OCI-LY1 (cell line): Measurements from ENCODE around the gene PCSK6.

Source experiments
- H2AFZ ChIP-seq: fragments of 200-600 bp; sonication (generic), shearing (Covaris generic); 2 replicates; pipeline ENCODE4 v1.6.0; 2014; ENCODE audit warnings: antibody characterized with exemption, mild to moderate bottlenecking, low read length
- H3F3A ChIP-seq: fragments of 200-600 bp; sonication (generic), shearing (Covaris generic); 2 replicates; pipeline ENCODE4 v1.6.0; 2014; ENCODE audit warnings: mild to moderate bottlenecking, antibody characterized with exemption, low read length, moderate library complexity; ENCODE audit not compliant: insufficient read depth
- H3K27ac ChIP-seq: fragments of 200-600 bp; sonication (generic); 2 replicates; pipeline ENCODE4 v1.5.1; 2014; ENCODE audit warnings: low read length, mixed run types, mild to moderate bottlenecking, low read depth; ENCODE audit not compliant: poor library complexity, severe bottlenecking
- H3K27me3 ChIP-seq: fragments of 200-600 bp; sonication (generic); 2 replicates; pipeline ENCODE4 v1.6.0; 2014; ENCODE audit warnings: antibody characterized with exemption, mild to moderate bottlenecking, low read length, moderate library complexity; ENCODE audit not compliant: insufficient read depth
- H3K36me3 ChIP-seq: fragments of 200-600 bp; sonication (generic); 2 replicates; pipeline ENCODE4 v1.6.1; 2014; ENCODE audit warnings: mild to moderate bottlenecking, antibody characterized with exemption, low read length, moderate library complexity, mixed read lengths; ENCODE audit not compliant: insufficient read depth
- H3K4me1 ChIP-seq: fragments of 200-600 bp; sonication (generic); 2 replicates; pipeline ENCODE4 v1.5.1; 2014; ENCODE audit warnings: mild to moderate bottlenecking, low read length, moderate library complexity; ENCODE audit not compliant: insufficient read depth, severe bottlenecking
- H3K4me2 ChIP-seq: fragments of 200-600 bp; sonication (generic), shearing (Covaris generic); 2 replicates; pipeline ENCODE4 v1.6.1; 2014; ENCODE audit warnings: low read length
- H3K4me3 ChIP-seq: fragments of 200-600 bp; sonication (generic); 2 replicates; pipeline ENCODE4 v1.5.1; 2014; ENCODE audit warnings: low read length, low read depth, mild to moderate bottlenecking, mixed read lengths; ENCODE audit not compliant: poor library complexity, severe bottlenecking
- H3K79me2 ChIP-seq: fragments of 200-600 bp; shearing (Covaris generic); 2 replicates; pipeline ENCODE4 v1.6.1; 2016; ENCODE audit warnings: mixed run types, low read length, mixed read lengths; ENCODE audit not compliant: insufficient read depth
- H3K9ac ChIP-seq: fragments of 200-600 bp; sonication (generic), shearing (Covaris generic); 2 replicates; pipeline ENCODE4 v1.6.1; 2014; ENCODE audit warnings: mild to moderate bottlenecking, low read length, mixed read lengths
- H3K9me2 ChIP-seq: fragments of 200-600 bp; sonication (generic), shearing (Covaris generic); 2 replicates; pipeline ENCODE4 v1.6.1; 2014; ENCODE audit warnings: low read depth, mild to moderate bottlenecking, low read length, mixed read lengths
- H3K9me3 ChIP-seq: fragments of 200-600 bp; shearing (Covaris generic); 2 replicates; pipeline ENCODE4 v1.6.1; 2014; ENCODE audit warnings: low read length, mixed read lengths
- H4K20me1 ChIP-seq: fragments of 200-600 bp; sonication (generic), shearing (Covaris generic); 2 replicates; pipeline ENCODE4 v1.6.0; 2016; ENCODE audit warnings: mild to moderate bottlenecking, low read length; ENCODE audit not compliant: insufficient read depth
- EZH2 ChIP-seq: fragments of 200-600 bp; sonication (generic), shearing (Covaris generic); IDR thresholded peaks from 2 replicates; pipeline ENCODE4 v1.8.0; 2017; ENCODE audit warnings: borderline replicate concordance, mixed run types, mild to moderate bottlenecking, antibody characterized with exemption, low read length, moderate library complexity, mixed read lengths
- TF ChIP-seq, protein P1 (sequence below): fragments of 200-600 bp; sonication (generic), shearing (Covaris generic); IDR thresholded peaks from 2 replicates; pipeline ENCODE4 v1.5.1; 2017; ENCODE audit warnings: mild to moderate bottlenecking, antibody characterized with exemption, low read length, moderate library complexity, mixed read lengths

The PCSK6 gene

DNA sequence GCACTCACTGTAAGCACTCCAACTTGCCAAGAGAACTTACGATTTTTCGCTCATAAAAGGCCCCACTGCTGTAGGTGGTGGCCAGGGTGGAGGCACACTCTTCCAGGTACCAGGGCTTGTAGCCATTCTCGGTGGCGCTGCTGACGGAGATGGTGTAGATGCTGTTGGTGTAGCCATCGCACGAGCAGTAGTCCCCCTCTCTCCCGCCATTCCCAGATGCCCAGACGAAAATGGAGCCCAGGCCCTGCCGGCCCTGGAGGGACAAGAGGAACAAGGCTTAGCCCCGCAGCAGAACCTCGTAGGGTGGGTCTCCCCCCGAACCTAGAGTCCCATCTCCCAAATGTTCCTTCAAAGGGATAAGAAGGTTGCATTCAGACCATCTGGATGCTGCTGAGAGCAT lies 96.3 kb downstream of the PCSK6 start:
- Histone ChIP-seq H3K79me2 (no peaks in the 10 kb centered on the region), H3K9ac (no peak overlapping the region), H4K20me1 (no peaks in the 10 kb centered on the region), H3K4me3 (no peak overlapping the region), H3K4me2 (no peak overlapping the region), H3K36me3 (no peaks in the 10 kb centered on the region), H3K4me1 (no peaks in the 10 kb centered on the region), H3K27me3 (0 out of 2 replicates have a peak, but pooled peaks cover 4% of the 10 kb centered on the region), H2AFZ (no peak overlapping the region), H3F3A (no peaks in the 10 kb centered on the region), H3K9me2 (no peaks in the 10 kb centered on the region), H3K27ac (no peak overlapping the region), H3K9me3 (no peaks in the 10 kb centered on the region)
- no peak for TF ChIP-seq EZH2
- TF ChIP-seq, protein P1, sequence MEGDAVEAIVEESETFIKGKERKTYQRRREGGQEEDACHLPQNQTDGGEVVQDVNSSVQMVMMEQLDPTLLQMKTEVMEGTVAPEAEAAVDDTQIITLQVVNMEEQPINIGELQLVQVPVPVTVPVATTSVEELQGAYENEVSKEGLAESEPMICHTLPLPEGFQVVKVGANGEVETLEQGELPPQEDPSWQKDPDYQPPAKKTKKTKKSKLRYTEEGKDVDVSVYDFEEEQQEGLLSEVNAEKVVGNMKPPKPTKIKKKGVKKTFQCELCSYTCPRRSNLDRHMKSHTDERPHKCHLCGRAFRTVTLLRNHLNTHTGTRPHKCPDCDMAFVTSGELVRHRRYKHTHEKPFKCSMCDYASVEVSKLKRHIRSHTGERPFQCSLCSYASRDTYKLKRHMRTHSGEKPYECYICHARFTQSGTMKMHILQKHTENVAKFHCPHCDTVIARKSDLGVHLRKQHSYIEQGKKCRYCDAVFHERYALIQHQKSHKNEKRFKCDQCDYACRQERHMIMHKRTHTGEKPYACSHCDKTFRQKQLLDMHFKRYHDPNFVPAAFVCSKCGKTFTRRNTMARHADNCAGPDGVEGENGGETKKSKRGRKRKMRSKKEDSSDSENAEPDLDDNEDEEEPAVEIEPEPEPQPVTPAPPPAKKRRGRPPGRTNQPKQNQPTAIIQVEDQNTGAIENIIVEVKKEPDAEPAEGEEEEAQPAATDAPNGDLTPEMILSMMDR, result no peak

DNA sequence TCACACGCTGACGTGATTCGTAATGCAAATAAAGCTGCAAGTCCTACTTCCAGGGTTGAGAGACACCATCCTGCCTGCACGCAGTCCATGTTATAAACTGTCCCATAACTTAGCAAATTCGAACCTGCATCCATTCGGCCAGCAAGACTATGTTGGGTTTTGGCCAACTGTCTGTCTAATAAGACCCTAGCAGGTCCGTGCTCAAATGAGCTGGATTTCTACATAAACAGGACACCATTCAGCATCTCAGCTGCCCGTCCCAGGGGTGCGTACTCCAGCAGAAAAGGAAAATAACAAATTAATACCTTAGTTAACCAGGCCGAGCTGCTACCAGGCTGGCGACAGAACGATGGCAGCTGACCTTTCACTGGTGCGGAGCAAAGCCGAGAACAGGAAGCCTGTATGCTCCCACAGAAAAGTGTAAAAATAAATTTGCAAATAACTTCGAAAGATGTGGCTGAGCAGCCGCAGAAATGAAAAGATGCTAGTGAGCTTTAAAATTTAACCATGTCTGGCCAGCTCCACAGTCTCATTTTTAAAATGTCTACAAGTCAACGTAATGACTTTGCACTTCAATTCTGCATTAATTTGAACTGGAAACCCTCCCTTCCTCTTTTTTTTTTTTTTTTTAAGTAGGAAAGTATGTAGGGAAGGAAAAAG lies 97.4 kb downstream of the PCSK6 start:
- Histone ChIP-seq H3F3A (no peaks in the 10 kb centered on the region), H3K27ac (no peak overlapping the region), H3K36me3 (no peaks in the 10 kb centered on the region), H3K4me2 (no peak overlapping the region), H4K20me1 (no peaks in the 10 kb centered on the region), H3K4me1 (no peaks in the 10 kb centered on the region), H2AFZ (no peak overlapping the region), H3K9me3 (no peaks in the 10 kb centered on the region), H3K9ac (no peak overlapping the region), H3K4me3 (no peak overlapping the region), H3K9me2 (no peaks in the 10 kb centered on the region), H3K27me3 (0 out of 2 replicates have a peak, but pooled peaks cover 4% of the 10 kb centered on the region), H3K79me2 (no peaks in the 10 kb centered on the region)
- no peak for TF ChIP-seq EZH2
- TF ChIP-seq, protein P1, result no peak

DNA sequence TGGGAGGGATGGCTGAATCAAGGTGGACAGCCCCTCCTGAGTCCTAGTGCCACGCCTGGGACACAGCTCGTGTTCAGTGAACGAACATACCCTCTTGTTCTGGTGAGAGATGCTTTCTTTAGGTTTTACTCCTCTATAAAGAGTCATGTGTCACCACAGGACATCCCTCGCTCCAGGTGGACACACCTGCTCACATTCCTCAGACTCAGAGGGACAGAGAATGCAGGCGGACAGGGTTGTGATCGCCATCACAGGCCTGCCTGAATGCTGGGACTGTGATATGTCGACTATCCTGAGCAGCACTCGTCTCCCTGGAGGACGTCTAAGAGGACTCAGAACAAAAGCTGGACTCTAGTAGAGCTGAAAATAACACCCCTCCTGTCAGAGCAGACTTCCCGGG lies 98.1 kb downstream of the PCSK6 start:
- Histone ChIP-seq H3K4me2 (no peak overlapping the region), H3K4me3 (no peak overlapping the region), H3K27me3 (0 out of 2 replicates have a peak, but pooled peaks cover under 1% of the 10 kb centered on the region), H3F3A (no peaks in the 10 kb centered on the region), H3K9me3 (no peaks in the 10 kb centered on the region), H4K20me1 (no peaks in the 10 kb centered on the region), H3K27ac (no peak overlapping the region), H2AFZ (no peak overlapping the region), H3K9ac (no peak overlapping the region), H3K9me2 (no peaks in the 10 kb centered on the region), H3K4me1 (no peaks in the 10 kb centered on the region), H3K79me2 (no peaks in the 10 kb centered on the region), H3K36me3 (no peaks in the 10 kb centered on the region)
- TF ChIP-seq EZH2, result no peak
- TF ChIP-seq, protein P1, result no peak
